HUES48 (cell line): ENCODE measurements around the gene KLHL30.

Experiments
- H3K27ac ChIP-seq: one replicate; pipeline ENCODE4 v1.7.0; 2013; ENCODE audit warnings: low read depth, low read length, inconsistent platforms
- H3K27me3 ChIP-seq: 2 replicates; pipeline ENCODE4 v1.6.1; 2013; ENCODE audit warnings: mild to moderate bottlenecking, low read length; ENCODE audit not compliant: control insufficient read depth, insufficient read depth
- H3K36me3 ChIP-seq: 2 replicates; pipeline ENCODE4 v1.6.1; 2013; ENCODE audit warnings: low read length; ENCODE audit not compliant: control insufficient read depth, insufficient read depth
- H3K4me1 ChIP-seq: 2 replicates; pipeline ENCODE4 v1.6.1; 2013; ENCODE audit warnings: mild to moderate bottlenecking, low read length; ENCODE audit not compliant: control insufficient read depth, insufficient read depth
- H3K4me3 ChIP-seq: 2 replicates; pipeline ENCODE4 v1.5.1; 2013; ENCODE audit warnings: mild to moderate bottlenecking, low read depth, low read length
- H3K9ac ChIP-seq: 2 replicates; pipeline ENCODE4 v1.6.1; 2013; ENCODE audit warnings: mild to moderate bottlenecking, low read depth, low read length, moderate library complexity
- H3K9me3 ChIP-seq: 2 replicates; pipeline ENCODE4 v1.6.1; 2013; ENCODE audit warnings: low read length; ENCODE audit not compliant: control insufficient read depth, insufficient read depth

Gene KLHL30

DNA sequence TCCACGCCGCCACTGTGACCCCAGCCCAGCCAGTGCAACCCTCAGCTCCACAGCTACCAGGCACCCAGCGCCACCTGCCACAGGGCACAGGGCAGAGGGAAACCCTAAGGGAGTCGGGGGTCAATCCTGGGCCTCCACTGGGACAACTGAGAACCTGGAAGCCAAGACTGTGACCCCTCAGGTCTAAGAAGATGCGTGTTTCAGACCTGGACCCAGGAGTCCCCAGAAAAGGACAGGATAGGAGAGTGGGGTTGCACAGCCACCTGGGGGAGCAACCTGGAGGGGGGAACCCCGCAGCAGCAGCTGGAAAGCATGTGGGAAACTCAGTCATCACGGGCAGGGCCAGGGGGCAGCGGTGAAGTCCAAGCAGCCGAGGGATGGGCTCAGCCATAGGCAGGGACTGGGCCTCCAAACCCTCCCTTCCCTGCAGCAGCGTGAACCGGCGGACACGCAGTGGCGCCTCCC is 34.2 kb upstream of the KLHL30 start:
- Histone ChIP-seq H3K9ac (no peak overlapping the region), H3K27me3 (no peaks in the 10 kb centered on the region), H3K9me3 (no peaks in the 10 kb centered on the region), H3K27ac (no peak overlapping the region), H3K36me3 (no peaks in the 10 kb centered on the region), H3K4me1 (0 out of 2 replicates have a peak, but pooled peaks cover 8% of the 10 kb centered on the region), H3K4me3 (no peak overlapping the region)

DNA sequence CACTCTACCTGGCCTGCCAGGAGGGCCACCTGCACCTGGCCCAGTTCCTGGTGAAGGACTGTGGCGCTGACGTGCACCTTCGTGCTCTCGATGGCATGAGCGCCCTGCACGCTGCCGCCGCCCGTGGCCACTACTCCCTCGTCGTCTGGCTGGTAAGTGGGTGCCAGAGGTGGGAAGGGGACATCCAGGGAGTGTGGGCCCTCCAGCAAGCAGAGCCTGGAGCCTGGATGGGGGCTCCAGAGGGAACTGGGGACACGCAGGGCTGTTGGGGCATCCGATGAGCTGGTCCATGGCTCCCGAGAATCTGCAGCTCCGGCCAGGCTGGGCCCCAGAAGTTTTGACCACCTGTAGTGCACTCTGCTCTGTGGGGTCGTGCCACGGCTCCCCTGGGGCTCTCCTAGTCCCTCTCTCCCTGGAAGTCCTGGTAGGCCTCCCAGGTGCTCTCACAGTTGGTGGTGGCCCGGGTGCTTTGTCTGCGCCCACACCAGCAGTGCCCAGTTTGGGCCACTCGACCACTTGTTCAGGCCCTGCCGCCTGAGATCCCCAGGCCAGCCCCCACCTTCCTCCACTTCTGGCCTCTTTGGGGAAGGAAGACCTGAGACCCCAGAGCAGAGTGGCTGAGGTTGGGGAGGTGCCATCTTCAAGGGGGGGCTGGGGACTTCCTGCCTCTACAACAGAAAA is 33.6 kb upstream of the KLHL30 start:
- Histone ChIP-seq H3K36me3 (no peaks in the 10 kb centered on the region), H3K27ac (no peak overlapping the region), H3K4me3 (no peak overlapping the region), H3K9me3 (no peaks in the 10 kb centered on the region), H3K4me1 (0 out of 2 replicates have a peak, but pooled peaks cover 8% of the 10 kb centered on the region), H3K9ac (no peak overlapping the region), H3K27me3 (no peaks in the 10 kb centered on the region)

DNA sequence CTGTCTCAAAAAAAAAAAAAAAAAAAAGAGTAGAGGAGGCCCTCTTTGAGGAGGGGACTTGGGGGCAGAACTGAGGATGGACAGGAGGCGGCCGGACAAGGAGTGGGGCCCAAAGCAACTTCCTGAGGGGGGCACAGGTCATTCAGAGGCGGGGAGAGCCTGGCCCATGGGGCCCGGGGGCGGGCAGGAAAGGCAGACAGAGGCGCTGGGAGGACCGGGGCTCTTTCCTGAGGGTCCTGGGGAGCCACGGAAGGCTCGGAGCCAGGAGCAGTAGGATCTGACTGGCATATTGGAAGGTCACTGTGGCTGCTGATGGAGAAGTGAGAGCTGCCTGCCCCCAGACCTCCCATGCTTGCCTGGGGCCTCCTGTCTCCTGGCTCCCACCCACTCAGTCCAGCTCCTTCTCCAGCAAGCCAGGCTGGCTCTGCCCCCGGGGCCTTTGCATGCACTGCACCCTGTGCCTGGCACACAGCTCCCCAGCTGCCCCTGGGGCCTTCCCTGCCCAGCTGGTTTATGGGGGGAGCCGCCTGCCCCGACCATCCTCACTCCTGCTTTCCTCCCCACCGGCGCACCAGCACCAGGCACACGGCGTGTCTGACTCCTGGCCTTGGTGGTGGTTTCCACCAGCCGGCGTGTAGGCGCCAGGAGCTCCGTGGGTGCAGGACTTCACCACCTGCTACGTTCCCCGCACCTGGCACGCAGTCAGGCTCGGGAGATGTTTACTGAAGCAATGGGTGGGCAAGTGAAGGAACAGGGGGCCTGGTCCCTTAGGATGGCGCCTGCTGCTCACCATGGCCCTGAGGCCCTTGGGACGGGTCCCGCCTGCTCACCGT is 32.7 kb upstream of the KLHL30 start:
- H3K4me1 ChIP-seq = 0 out of 2 replicates have a peak, but pooled peaks cover 8% of the 10 kb centered on the region
- H3K36me3 ChIP-seq = no peaks in the 10 kb centered on the region
- H3K9ac ChIP-seq = no peak overlapping the region
- no peak overlapping the region for H3K4me3 ChIP-seq
- H3K27ac ChIP-seq = no peak overlapping the region
- H3K27me3 ChIP-seq = no peaks in the 10 kb centered on the region
- H3K9me3 ChIP-seq = no peaks in the 10 kb centered on the region

DNA sequence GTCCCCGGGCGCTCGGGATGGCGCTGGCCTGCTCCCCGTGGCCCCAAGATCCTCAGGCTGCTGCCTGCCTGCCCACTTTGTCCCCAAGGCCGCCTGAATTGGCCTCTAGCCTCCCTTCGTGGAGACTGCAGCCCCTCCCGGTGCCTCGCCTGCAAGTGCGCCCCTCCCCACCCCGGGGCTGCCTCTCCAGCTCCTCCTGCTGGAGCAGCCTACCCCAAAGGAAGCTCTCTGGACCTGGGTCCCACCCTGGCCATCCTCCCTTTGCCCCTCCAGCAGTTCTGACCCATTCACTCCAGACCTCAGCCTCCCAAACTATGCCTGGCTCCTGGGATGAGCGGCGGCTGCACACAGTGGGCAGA is 32.1 kb upstream of the KLHL30 start:
- H3K9me3 ChIP-seq = no peaks in the 10 kb centered on the region
- no peak overlapping the region for H3K9ac ChIP-seq
- no peaks in the 10 kb centered on the region for H3K36me3 ChIP-seq
- H3K4me3 ChIP-seq = no peak overlapping the region
- H3K27me3 ChIP-seq = no peaks in the 10 kb centered on the region
- H3K27ac ChIP-seq = no peak overlapping the region
- H3K4me1 ChIP-seq = 0 out of 2 replicates have a peak, but pooled peaks cover 8% of the 10 kb centered on the region

DNA sequence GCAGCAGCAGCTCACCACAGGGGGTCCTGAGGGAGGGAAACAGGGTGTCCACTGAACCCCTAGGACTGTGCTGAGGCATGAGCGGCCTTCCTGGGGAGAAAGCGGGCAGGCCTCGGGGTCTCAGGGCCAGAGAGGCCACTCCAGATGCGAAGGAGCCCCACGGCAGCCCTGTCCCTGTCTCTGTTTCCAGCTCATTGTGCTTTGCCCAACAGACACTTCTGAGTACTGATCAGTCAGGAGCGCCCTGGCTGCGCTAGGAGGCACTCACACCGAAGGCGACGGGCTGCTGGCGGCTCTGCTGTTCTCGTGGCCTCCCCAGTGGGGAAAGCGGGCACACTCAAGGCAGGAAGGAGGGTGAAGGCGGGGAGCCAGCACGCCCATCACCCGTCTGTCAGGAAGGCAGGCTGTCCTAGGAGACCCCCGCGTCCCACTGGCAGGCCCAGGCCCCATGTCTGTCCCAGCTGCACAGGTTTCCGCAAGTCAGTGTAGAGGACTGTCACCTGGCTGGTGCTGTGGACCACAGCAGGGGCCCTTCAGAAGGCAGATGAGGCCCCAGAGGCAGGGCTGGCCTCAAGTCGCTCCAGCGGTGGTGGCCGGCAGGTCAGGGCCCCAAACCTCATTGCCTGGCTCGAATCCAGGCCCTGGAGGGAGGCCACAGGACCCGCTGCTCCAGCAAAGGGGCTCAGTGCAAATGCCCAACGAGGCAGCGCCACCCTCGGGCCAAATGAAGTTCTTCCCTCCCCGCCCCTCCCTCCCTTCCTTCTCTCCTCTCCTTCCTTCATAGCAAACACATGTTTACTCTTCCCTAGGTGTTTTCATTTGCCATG is 31.6 kb upstream of the KLHL30 start:
- no peak overlapping the region for H3K9ac ChIP-seq
- H3K4me1 ChIP-seq = 0 out of 2 replicates have a peak, but pooled peaks cover 8% of the 10 kb centered on the region
- H3K36me3 ChIP-seq = no peaks in the 10 kb centered on the region
- no peak overlapping the region for H3K4me3 ChIP-seq
- H3K27me3 ChIP-seq = no peaks in the 10 kb centered on the region
- H3K9me3 ChIP-seq = no peaks in the 10 kb centered on the region
- H3K27ac ChIP-seq = no peak overlapping the region

DNA sequence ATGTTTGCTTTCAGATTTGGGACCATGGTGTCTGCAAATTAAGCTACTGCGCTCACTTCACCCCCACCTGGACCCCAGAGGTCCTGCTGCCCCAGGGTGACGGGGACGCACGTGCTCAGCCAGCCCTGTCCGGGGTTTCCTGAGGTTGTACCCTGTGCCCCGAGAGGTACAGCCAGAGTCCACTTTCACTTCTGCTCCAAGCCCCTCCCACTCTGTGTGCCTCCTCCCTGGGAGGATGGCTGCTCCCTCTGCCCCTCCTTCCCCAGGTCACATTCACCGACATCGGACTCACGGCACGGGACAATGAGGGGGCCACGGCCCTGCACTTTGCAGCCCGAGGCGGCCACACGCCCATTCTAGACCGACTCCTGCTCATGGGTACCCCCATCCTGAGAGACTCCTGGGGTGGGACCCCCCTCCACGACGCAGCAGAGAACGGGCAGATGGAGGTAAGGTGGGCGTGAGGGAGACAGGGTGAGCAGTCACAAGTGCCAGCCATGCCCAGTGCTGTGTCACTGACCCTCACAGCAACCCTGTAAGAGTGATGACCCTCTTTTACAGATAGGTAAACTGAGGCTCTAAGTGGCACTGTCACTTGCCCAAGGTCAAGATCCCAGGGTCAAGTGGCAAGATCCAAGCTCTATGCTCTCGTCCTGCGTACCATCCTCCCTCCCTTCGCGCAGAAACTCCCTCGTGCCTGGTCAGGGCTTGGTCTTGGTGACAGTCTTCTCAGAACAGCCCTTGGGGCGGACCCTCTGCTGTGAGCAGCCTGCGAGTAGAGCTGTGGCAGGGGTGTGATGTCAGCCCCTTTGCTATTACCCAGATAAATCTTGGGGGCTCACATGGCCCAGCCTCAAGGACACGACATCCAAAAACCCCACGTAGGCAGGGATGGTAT is 30.7 kb upstream of the KLHL30 start:
- Histone ChIP-seq H3K9ac (no peak overlapping the region), H3K4me1 (0 out of 2 replicates have a peak, but pooled peaks cover 8% of the 10 kb centered on the region), H3K4me3 (no peak overlapping the region), H3K27ac (no peak overlapping the region), H3K9me3 (no peaks in the 10 kb centered on the region), H3K36me3 (no peaks in the 10 kb centered on the region), H3K27me3 (no peaks in the 10 kb centered on the region)

DNA sequence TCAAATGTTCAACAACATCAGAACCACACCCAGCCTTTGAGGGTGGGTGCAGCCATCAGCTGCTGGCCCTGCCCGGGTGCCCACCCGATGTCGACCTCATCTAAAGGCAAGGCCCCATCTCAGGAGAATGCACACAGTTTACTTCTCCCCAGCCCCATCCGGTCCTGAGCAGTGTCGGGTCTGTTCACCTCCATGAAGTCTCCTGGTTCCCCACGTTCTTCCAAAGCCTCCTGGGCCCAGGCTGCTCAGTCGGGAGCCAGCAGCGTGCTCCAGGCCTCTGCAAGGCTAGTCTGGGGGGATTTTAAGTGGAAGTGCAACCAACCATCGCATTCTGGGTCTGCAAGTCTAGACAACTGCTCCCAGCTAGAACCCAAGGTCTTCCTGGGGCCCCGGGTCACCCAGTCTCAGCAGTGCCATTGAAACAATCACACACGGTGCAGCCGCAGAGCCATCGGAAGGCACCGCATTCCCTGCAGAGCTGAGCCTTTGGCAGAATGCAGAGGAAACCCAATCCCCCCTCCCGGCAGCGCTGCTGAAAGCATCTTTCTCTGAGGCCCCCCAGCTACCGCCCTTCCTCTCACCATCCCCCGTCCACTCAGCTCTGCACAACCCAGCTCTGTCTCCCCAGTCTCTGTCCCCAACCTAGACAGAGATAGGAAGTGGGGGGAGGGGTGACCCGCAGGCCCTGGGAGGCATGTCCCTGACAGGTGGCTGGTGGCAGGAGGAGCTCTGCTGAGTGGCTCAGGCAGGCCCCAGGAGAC is 29.9 kb upstream of the KLHL30 start:
- Histone ChIP-seq H3K36me3 (no peaks in the 10 kb centered on the region), H3K4me3 (no peak overlapping the region), H3K9ac (no peak overlapping the region), H3K9me3 (no peaks in the 10 kb centered on the region), H3K4me1 (0 out of 2 replicates have a peak, but pooled peaks cover 8% of the 10 kb centered on the region), H3K27me3 (no peaks in the 10 kb centered on the region), H3K27ac (no peak overlapping the region)

DNA sequence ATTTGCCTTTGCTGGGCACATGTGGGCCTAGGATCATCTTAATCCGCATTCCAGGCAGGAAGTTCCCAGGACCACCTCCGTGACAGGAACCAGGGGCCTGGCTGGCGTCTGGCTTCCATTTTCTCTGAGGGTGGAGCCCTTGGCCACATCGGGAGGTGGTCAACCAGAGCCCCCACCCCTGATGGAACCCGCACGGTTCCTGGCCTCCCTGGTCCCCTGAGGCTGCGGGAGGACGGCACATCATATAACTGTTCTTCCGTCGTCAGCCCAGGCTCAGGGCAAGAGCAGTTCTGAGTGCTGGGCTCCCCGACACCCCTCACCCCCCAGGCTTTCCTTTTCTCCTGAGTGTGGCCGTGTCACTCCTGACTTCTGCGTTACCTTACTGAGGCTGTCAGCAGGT is 24.9 kb upstream of the KLHL30 start:
- Histone ChIP-seq H3K27me3 (no peaks in the 10 kb centered on the region), H3K9ac (no peak overlapping the region), H3K27ac (no peak overlapping the region), H3K36me3 (no peaks in the 10 kb centered on the region), H3K9me3 (no peaks in the 10 kb centered on the region), H3K4me3 (no peak overlapping the region), H3K4me1 (0 out of 2 replicates have a peak, but pooled peaks cover 6% of the 10 kb centered on the region)

DNA sequence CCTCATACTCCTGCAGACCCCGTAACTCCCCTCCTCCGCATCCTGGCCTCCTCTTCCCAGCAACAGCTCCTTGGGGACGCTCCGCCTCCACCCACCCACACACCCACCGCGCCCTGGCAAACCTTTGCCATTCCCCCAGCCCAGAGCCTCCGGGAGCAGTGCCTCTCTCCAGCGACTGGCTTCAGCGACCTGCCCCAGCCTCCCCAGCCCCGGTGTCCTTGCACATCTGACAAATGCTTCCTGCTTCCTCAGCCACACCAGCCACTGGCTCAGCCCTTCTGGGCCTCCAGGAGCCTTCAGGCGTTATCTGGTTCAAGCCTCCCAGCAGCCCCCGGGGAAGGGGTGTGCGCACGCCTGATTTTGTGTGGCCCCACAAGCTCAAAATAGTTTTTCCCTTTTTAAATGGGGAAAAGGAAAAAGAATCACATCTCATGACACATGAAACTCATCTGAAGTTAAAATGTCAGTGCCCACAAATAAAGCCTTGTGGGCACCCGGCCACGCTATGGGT is 24.1 kb upstream of the KLHL30 start:
- Histone ChIP-seq H3K36me3 (no peaks in the 10 kb centered on the region), H3K4me3 (no peak overlapping the region), H3K4me1 (no peaks in the 10 kb centered on the region)

More for the DNA sequence above, 24.1 kb upstream of the KLHL30 start:
- Histone ChIP-seq H3K27me3 (no peaks in the 10 kb centered on the region), H3K9me3 (no peaks in the 10 kb centered on the region), H3K27ac (no peak overlapping the region), H3K9ac (no peak overlapping the region)
